ENCODE results near the gene SLC9A5. TPM values are rescaled to one million over a fixed set of nuclear protein-coding genes. Genes with fewer than 3 reads are reported as not detected.

The SLC9A5 gene
- total RNA-seq, 1 experiment from 2014 or later, result 5.6 TPM

DNA sequence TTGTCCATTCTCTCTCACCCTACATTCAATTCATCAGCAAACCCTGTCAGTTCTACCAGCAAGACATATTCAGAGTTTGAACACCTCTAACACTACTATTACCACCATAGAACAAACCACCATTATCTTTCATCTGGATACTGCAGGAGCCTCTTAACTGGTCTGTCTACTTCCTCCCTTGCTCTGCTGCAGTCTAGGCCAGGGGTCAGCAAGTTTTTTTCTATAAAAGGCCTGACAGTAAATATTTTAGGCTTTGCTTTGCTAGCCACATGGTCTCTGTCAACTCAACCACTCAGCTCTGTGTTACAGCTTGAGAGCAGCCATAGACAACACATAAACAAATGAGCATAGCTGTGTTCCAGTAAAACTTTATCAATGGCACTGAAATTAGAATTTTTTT, 63.9 kb downstream of the SLC9A5 start:
- H2AFZ ChIP-seq (ENCODE audit: low read depth, low read length, poor library complexity, severe bottlenecking), result no peak overlapping the region
- intact Hi-C loops (cut with micrococcal nuclease), result no loop called here
- H3K4me1 ChIP-seq (ENCODE audit: control insufficient read depth in 1 of 2, insufficient read depth in 2 of 2, low read length in 2 of 2), result peaks cover 2 to 14% of the 10 kb centered on the region in 2 experiments; a peak in 3 of 4 replicates
- BruUV-seq (replicated peaks), result no TSS peak
- H3K36me3 ChIP-seq (ENCODE audit: control insufficient read depth in 1 of 2, insufficient read depth in 2 of 2, low read length in 2 of 2), result no peaks in the 10 kb centered on the region
- CTCF ChIA-PET, result no interaction called here
- no peaks in the 10 kb centered on the region for H3K9me3 ChIP-seq (ENCODE audit: control insufficient read depth in 1 of 2, insufficient read depth in 1 of 2, low read depth in 1 of 2, low read length in 2 of 2)
- no peak overlapping the region for H3K27ac ChIP-seq (ENCODE audit: low read depth, low read length)
- H4K20me1 ChIP-seq (ENCODE audit: insufficient read depth), result no peaks in the 10 kb centered on the region
- no peak for ATAC-seq
- TF ChIP-seq EZH2 (IDR thresholded peaks at IDR 0.05) (no peak), POLR2A (IDR thresholded peaks at IDR 0.05; ENCODE audit: borderline replicate concordance, extremely low read depth, insufficient read depth, insufficient read length) (no peak), CTCF (IDR thresholded peaks at IDR 0.05 in 2 of 3, conservative IDR thresholded peaks at IDR 0.05 in 1 of 3; ENCODE audit: borderline replicate concordance in 1 of 3, insufficient read depth in 1 of 3, low read depth in 2 of 3, low read length in 2 of 3) (no peak), SRF (IDR thresholded peaks at IDR 0.05; ENCODE audit: low read depth) (no peak), SIN3A (IDR thresholded peaks at IDR 0.05; ENCODE audit: low read depth) (no peak), CEBPB (IDR thresholded peaks at IDR 0.05; ENCODE audit: low read depth) (no peak), TCF7L2 (IDR thresholded peaks at IDR 0.05; ENCODE audit: borderline replicate concordance, extremely low read depth, insufficient read depth, insufficient read length) (no peak), ZBTB33 (IDR thresholded peaks at IDR 0.05; ENCODE audit: extremely low read depth, insufficient replicate concordance, low read length) (no peak), POLR2AphosphoS5 (IDR thresholded peaks at IDR 0.05; ENCODE audit: low read depth, low read length) (no peak), SP1 (IDR thresholded peaks at IDR 0.05; ENCODE audit: low read depth) (no peak), EZH2phosphoT487 (IDR thresholded peaks at IDR 0.05; ENCODE audit: borderline replicate concordance) (no peak), FOSL1 (IDR thresholded peaks at IDR 0.05; ENCODE audit: low read depth) (no peak), REST (IDR thresholded peaks at IDR 0.05; ENCODE audit: low read depth) (no peak)
- TF ChIP-seq, protein P1, sequence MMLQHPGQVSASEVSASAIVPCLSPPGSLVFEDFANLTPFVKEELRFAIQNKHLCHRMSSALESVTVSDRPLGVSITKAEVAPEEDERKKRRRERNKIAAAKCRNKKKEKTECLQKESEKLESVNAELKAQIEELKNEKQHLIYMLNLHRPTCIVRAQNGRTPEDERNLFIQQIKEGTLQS (IDR thresholded peaks at IDR 0.05), result no peak
- TF ChIP-seq, protein P2, sequence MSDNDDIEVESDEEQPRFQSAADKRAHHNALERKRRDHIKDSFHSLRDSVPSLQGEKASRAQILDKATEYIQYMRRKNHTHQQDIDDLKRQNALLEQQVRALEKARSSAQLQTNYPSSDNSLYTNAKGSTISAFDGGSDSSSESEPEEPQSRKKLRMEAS (IDR thresholded peaks at IDR 0.05), result no peak
- H3K4me3 ChIP-seq (replicated peaks in 1 of 2; ENCODE audit: low read depth in 1 of 2, low read length in 2 of 2), result no peak overlapping the region
- no peak for DNase-seq (ENCODE audit: low read depth, low spot score)
- no peaks in the 10 kb centered on the region for H3K79me2 ChIP-seq (ENCODE audit: insufficient read depth, low read length)
- H3K4me2 ChIP-seq (ENCODE audit: low read length), result no peak overlapping the region
- POLR2A ChIA-PET, result no interaction called here
- H3K9me2 ChIP-seq (ENCODE audit: insufficient read depth), result no peaks in the 10 kb centered on the region
- RAD21 ChIA-PET (ENCODE audit: low non-redundant PET in 1 of 2, low total read pairs in 2 of 2, uncharacterized antibody in 2 of 2, unreplicated experiment in 2 of 2), result no interaction called here
- H3K27me3 ChIP-seq (ENCODE audit: insufficient read depth, low read length), result no peaks in the 10 kb centered on the region
- no peak overlapping the region for H3K9ac ChIP-seq (ENCODE audit: low read length)

All from HCT116 (cell line).